Measurements from ENCODE around the gene ANKMY1. TPM values are rescaled to one million over a fixed set of nuclear protein-coding genes. Genes with fewer than 3 reads are reported as not detected.

ANKMY1 gene
- polyA plus RNA-seq, 3 donors = 2.1 to 22.9 (median 2.9) TPM

DNA sequence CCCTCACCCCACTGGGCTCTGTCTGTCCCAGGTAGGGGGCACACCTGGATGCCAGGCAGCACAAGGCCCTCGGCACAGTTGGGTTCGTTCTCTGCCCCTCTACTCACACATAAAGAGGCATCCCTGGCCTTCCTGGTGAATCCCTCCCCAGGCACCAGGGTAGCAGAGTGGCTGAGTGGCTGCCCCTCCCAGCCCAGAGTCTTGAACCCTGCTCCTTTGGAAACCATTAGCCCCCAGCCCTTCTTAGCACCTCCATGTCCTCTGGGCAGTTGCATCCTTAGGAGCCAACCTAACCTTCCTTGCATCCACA is 120.3 kb downstream of the ANKMY1 start:
- Histone ChIP-seq H3K36me3 (replicated peaks in 1 of 2; ENCODE audit: control insufficient read depth in 1 of 2, insufficient read depth in 2 of 2, low read length in 2 of 2) (no peaks in the 10 kb centered on the region), H3K4me2 (replicated peaks; ENCODE audit: extremely low read depth, low read length, poor library complexity, severe bottlenecking) (no peak overlapping the region), H3K4me3 (replicated peaks in 1 of 3; ENCODE audit: low read depth in 2 of 3, low read length in 3 of 3) (no peak overlapping the region), H3K27ac (ENCODE audit: low read depth in 1 of 2, low read length in 2 of 2) (no peak overlapping the region), H3K79me2 (ENCODE audit: insufficient read depth, low read length) (no peaks in the 10 kb centered on the region), H3K27me3 (ENCODE audit: control insufficient read depth in 2 of 2, insufficient read depth in 2 of 2, low read length in 2 of 2) (peaks cover 19 to 39% of the 10 kb centered on the region in 2 donors), H3K9me3 (replicated peaks in 1 of 2; ENCODE audit: control insufficient read depth in 1 of 2, insufficient read depth in 1 of 2, low read length in 2 of 2) (peaks cover 0 to 14% of the 10 kb centered on the region in 2 donors), H3K4me1 (ENCODE audit: control insufficient read depth in 1 of 2, insufficient read depth in 2 of 2, low read length in 2 of 2) (peaks cover 0 to 17% of the 10 kb centered on the region in 2 donors), H2AFZ (ENCODE audit: insufficient read depth, low read depth, low read length, poor library complexity, severe bottlenecking) (no peak overlapping the region), H4K20me1 (ENCODE audit: insufficient read depth, low read length) (no peaks in the 10 kb centered on the region), H3K9ac (ENCODE audit: insufficient read depth, low read length, poor library complexity, severe bottlenecking) (no peak overlapping the region)
- no peak for DNase-seq
- no peak overlapping the region for H3K27ac Mint-ChIP-seq
- intact Hi-C loops (cut with micrococcal nuclease) = loop anchor here in 1 of 2 donors (10.0 kb wide), 1 partner anchor 203 kb away; no protein-coding TSS in a partner anchor
- H3K4me1 Mint-ChIP-seq = peaks cover 7% of the 10 kb centered on the region
- peaks cover 34 to 53% (median 42%) of the 10 kb centered on the region in 3 donors for H3K27me3 Mint-ChIP-seq (ENCODE audit: low read depth in 3 of 3)
- peaks cover 0 to 10% (median 4%) of the 10 kb centered on the region in 7 donors for H3K9me3 Mint-ChIP-seq
- peak overlapping the region in 1 of 2 donors; percentile 79 for H3K4me3 Mint-ChIP-seq
- WGBS (ENCODE audit: insufficient coverage) = no CpG with 5 or more reads among the region's 2 CpGs
- TF ChIP-seq, protein P1, sequence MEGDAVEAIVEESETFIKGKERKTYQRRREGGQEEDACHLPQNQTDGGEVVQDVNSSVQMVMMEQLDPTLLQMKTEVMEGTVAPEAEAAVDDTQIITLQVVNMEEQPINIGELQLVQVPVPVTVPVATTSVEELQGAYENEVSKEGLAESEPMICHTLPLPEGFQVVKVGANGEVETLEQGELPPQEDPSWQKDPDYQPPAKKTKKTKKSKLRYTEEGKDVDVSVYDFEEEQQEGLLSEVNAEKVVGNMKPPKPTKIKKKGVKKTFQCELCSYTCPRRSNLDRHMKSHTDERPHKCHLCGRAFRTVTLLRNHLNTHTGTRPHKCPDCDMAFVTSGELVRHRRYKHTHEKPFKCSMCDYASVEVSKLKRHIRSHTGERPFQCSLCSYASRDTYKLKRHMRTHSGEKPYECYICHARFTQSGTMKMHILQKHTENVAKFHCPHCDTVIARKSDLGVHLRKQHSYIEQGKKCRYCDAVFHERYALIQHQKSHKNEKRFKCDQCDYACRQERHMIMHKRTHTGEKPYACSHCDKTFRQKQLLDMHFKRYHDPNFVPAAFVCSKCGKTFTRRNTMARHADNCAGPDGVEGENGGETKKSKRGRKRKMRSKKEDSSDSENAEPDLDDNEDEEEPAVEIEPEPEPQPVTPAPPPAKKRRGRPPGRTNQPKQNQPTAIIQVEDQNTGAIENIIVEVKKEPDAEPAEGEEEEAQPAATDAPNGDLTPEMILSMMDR (IDR thresholded peaks at IDR 0.05) = no peak
- H3K36me3 Mint-ChIP-seq = peaks cover 0 to 2% of the 10 kb centered on the region in 2 donors

DNA sequence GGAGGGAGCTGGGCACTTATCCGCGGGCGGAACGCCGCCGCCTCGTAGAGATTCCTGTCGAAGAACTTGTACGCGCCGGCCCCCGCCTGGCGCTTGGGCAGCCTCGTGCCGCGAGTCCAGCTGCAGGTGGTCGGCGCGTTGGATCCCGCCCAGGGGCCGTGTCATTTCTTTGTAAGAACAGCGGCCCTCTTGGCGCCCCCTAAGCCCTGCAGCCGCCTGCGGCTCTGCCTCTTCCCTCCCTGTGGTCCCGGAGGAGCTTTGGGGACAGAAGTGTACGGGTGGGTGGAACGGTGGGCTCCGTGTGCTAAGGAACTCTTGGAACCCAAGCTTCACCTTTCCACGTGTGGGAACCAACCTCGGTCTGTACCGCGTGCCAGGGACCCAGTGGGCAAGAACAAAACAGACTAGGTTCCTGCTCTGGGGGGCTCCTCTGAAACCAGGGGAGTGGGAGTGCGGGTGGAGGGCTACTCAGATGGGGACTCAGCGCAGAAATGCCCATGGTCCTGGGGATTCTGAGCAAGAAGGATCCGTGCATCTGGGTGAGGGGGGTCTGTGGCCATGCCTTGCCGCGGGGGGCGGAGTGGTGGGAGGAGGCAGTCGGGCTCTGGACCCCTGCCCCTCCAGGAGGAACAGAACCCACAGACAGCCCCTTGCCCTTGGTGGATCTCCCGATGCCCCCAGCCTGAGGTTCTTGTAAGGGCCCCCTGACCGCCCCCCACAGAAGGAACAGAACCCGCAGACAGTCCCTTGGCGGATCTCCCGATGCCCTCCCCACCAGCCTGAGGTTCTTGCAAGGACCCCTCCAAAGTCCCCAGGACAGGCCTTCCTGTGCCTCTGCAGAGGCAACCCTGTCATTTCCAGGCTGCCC is 120.9 kb downstream of the ANKMY1 start:
- peaks cover 19 to 39% of the 10 kb centered on the region in 2 donors for H3K27me3 ChIP-seq (ENCODE audit: control insufficient read depth in 2 of 2, insufficient read depth in 2 of 2, low read length in 2 of 2)
- Mint-ChIP-seq H3K4me1 (peaks cover 7% of the 10 kb centered on the region), H3K27me3 (ENCODE audit: low read depth in 3 of 3) (peaks cover 34 to 58% (median 45%) of the 10 kb centered on the region in 3 donors), H3K9me3 (peaks cover 0 to 10% (median 4%) of the 10 kb centered on the region in 7 donors), H3K27ac (no peak overlapping the region), H3K36me3 (peaks cover 0 to 2% of the 10 kb centered on the region in 2 donors), H3K4me3 (peak overlapping the region; percentile 37 to 79)
- WGBS (ENCODE audit: insufficient coverage) = 27% methylated on average over 37 of the region's 45 CpGs
- H3K4me2 ChIP-seq (replicated peaks; ENCODE audit: extremely low read depth, low read length, poor library complexity, severe bottlenecking) = peak overlapping the region; percentile 64
- H3K4me1 ChIP-seq (ENCODE audit: control insufficient read depth in 1 of 2, insufficient read depth in 2 of 2, low read length in 2 of 2) = peaks cover 0 to 17% of the 10 kb centered on the region in 2 donors
- no peak overlapping the region for H3K27ac ChIP-seq (ENCODE audit: low read depth in 1 of 2, low read length in 2 of 2)
- H3K9me3 ChIP-seq (replicated peaks in 1 of 2; ENCODE audit: control insufficient read depth in 1 of 2, insufficient read depth in 1 of 2, low read length in 2 of 2) = peaks cover 0 to 14% of the 10 kb centered on the region in 2 donors
- H4K20me1 ChIP-seq (ENCODE audit: insufficient read depth, low read length) = no peaks in the 10 kb centered on the region
- no peaks in the 10 kb centered on the region for H3K79me2 ChIP-seq (ENCODE audit: insufficient read depth, low read length)
- no peaks in the 10 kb centered on the region for H3K36me3 ChIP-seq (replicated peaks in 1 of 2; ENCODE audit: control insufficient read depth in 1 of 2, insufficient read depth in 2 of 2, low read length in 2 of 2)
- no peak for DNase-seq
- intact Hi-C loops (cut with micrococcal nuclease) = loop anchor here in 1 of 2 donors (10.0 kb wide), 1 partner anchor 202 kb away; no protein-coding TSS in a partner anchor
- TF ChIP-seq, protein P1 (IDR thresholded peaks at IDR 0.05) = no peak
- no peak overlapping the region for H2AFZ ChIP-seq (ENCODE audit: insufficient read depth, low read depth, low read length, poor library complexity, severe bottlenecking)
- no peak overlapping the region for H3K9ac ChIP-seq (ENCODE audit: insufficient read depth, low read length, poor library complexity, severe bottlenecking)
- peak overlapping the region in 1 of 3 experiments; percentile 58 for H3K4me3 ChIP-seq (replicated peaks in 1 of 3; ENCODE audit: low read depth in 2 of 3, low read length in 3 of 3)

All from CD14-positive monocyte (primary cell).